Astrocyte (in vitro differentiated cells and primary cell): ENCODE measurements around the gene SRD5A1. TPM values are rescaled to one million over a fixed set of nuclear protein-coding genes. Genes with fewer than 3 reads are reported as not detected.

Experiments used
- DNase-seq: peaks from one replicate; pipeline ENCODE4 v3.0.0-alpha.2; 2010; ENCODE audit warnings: low read depth
- FAIRE-seq: peaks from 2 replicates; lab custom pipeline; 2011; peaks lifted over from hg19 to GRCh38; lab: Jason Lieb, UNC
- H2AFZ ChIP-seq: 2 replicates; pipeline ENCODE4 v1.6.0; 2012; ENCODE audit warnings: low read depth, low read length, inconsistent platforms
- H3K27ac ChIP-seq: 2 replicates; pipeline ENCODE4 v1.5.1; 2011; ENCODE audit warnings: low read depth, low read length, inconsistent platforms
- H3K27me3 ChIP-seq: 2 replicates; pipeline ENCODE4 v1.6.0; 2011; ENCODE audit warnings: low read length, inconsistent platforms; ENCODE audit not compliant: insufficient read depth
- H3K36me3 ChIP-seq: 2 replicates; pipeline ENCODE4 v1.5.1; 2011; ENCODE audit warnings: low read length, inconsistent platforms; ENCODE audit not compliant: insufficient read depth
- H3K4me1 ChIP-seq: 2 replicates; pipeline ENCODE4 v1.5.1; 2011; ENCODE audit warnings: low read length, inconsistent platforms; ENCODE audit not compliant: insufficient read depth
- H3K4me2 ChIP-seq: 2 replicates; pipeline ENCODE4 v1.6.0; 2012; ENCODE audit warnings: low read length, inconsistent platforms
- H3K4me3 ChIP-seq: 2 replicates; pipeline ENCODE4 v1.5.1; 2011; ENCODE audit warnings: low read depth, mild to moderate bottlenecking, low read length, inconsistent platforms; ENCODE audit not compliant: insufficient read depth
- H3K79me2 ChIP-seq: 2 replicates; pipeline ENCODE4 v1.6.0; 2012; ENCODE audit warnings: mild to moderate bottlenecking, low read length, inconsistent platforms; ENCODE audit not compliant: insufficient read depth
- H3K9ac ChIP-seq: 2 replicates; pipeline ENCODE4 v1.6.0; 2012; ENCODE audit warnings: mild to moderate bottlenecking, low read length, inconsistent platforms
- H3K9me3 ChIP-seq: 2 replicates; pipeline ENCODE4 v1.5.1; 2012; ENCODE audit warnings: low read depth, mild to moderate bottlenecking, low read length, inconsistent platforms; ENCODE audit not compliant: insufficient read depth
- H4K20me1 ChIP-seq: 2 replicates; pipeline ENCODE4 v1.6.0; 2012; ENCODE audit warnings: low read length, inconsistent platforms; ENCODE audit not compliant: insufficient read depth
- H3K27ac Mint-ChIP-seq: one replicate; pipeline ENCODE4 v1.8.0; 2021; ENCODE audit warnings: mild to moderate bottlenecking, mixed read lengths; ENCODE audit not compliant: unreplicated experiment
- H3K27me3 Mint-ChIP-seq: one replicate; pipeline ENCODE4 v1.8.0; 2021; ENCODE audit warnings: low read depth, mixed read lengths; ENCODE audit not compliant: unreplicated experiment
- H3K36me3 Mint-ChIP-seq: one replicate; pipeline ENCODE4 v1.8.0; 2021; ENCODE audit warnings: low read depth, mixed read lengths; ENCODE audit not compliant: unreplicated experiment
- H3K4me1 Mint-ChIP-seq: one replicate; pipeline ENCODE4 v1.8.0; 2021; ENCODE audit warnings: low read depth, mixed read lengths; ENCODE audit not compliant: unreplicated experiment
- H3K4me3 Mint-ChIP-seq: one replicate; pipeline ENCODE4 v1.8.0; 2021; ENCODE audit warnings: mild to moderate bottlenecking, moderate library complexity, mixed read lengths; ENCODE audit not compliant: unreplicated experiment
- H3K9me3 Mint-ChIP-seq: one replicate; pipeline ENCODE4 v1.8.0; 2021; ENCODE audit warnings: mild to moderate bottlenecking, mixed read lengths; ENCODE audit not compliant: unreplicated experiment
- CTCF ChIP-seq: IDR thresholded peaks from 2 replicates; pipeline ENCODE4 v1.5.1; 2011; ENCODE audit warnings: low read depth, mild to moderate bottlenecking, inconsistent platforms, low read length, moderate library complexity; ENCODE audit not compliant: insufficient read depth
- EZH2 ChIP-seq: IDR thresholded peaks from 2 replicates; pipeline ENCODE4 v1.6.1; 2012; ENCODE audit warnings: mild to moderate bottlenecking, low read length, inconsistent platforms; ENCODE audit not compliant: insufficient read depth
- total RNA-seq: library from RNA; stranded (reverse); gene quantifications from 2 replicates; pipeline ENCODE4 v1.2.1, GENCODE V29; 2021

Gene SRD5A1
- total RNA-seq, 1 donor from 2014 or later, result 27.6 TPM

GRCh38 chr5:6608016-6608415, 25.2 kb upstream of the SRD5A1 start:
- Histone ChIP-seq H3K4me1 (no peaks in the 10 kb centered on the region), H3K36me3 (peaks cover 78% of the 10 kb centered on the region), H3K79me2 (peaks cover 28% of the 10 kb centered on the region), H4K20me1 (peaks cover 49% of the 10 kb centered on the region), H3K4me2 (no peak overlapping the region), H3K27me3 (no peaks in the 10 kb centered on the region), H3K9me3 (no peaks in the 10 kb centered on the region), H3K4me3 (no peak overlapping the region), H3K27ac (no peak overlapping the region), H3K9ac (no peak overlapping the region), H2AFZ (no peak overlapping the region)
- Mint-ChIP-seq H3K4me3 (no peak overlapping the region), H3K27ac (no peak overlapping the region), H3K9me3 (no peaks in the 10 kb centered on the region), H3K36me3 (peaks cover 44% of the 10 kb centered on the region), H3K4me1 (no peaks in the 10 kb centered on the region), H3K27me3 (no peaks in the 10 kb centered on the region)
- TF ChIP-seq CTCF (no peak), EZH2 (no peak)
- DNase-seq, result no peak
- no peak for FAIRE-seq

GRCh38 chr5:6611334-6612256, 21.6 kb upstream of the SRD5A1 start:
- Mint-ChIP-seq H3K27me3 (no peaks in the 10 kb centered on the region), H3K4me1 (peaks cover 10% of the 10 kb centered on the region), H3K4me3 (no peak overlapping the region), H3K36me3 (peaks cover 33% of the 10 kb centered on the region), H3K9me3 (no peaks in the 10 kb centered on the region), H3K27ac (no peak overlapping the region)
- H3K4me3 ChIP-seq, result no peak overlapping the region
- no peak overlapping the region for H3K4me2 ChIP-seq
- no peaks in the 10 kb centered on the region for H3K9me3 ChIP-seq
- H4K20me1 ChIP-seq, result peaks cover 74% of the 10 kb centered on the region
- no peak overlapping the region for H3K27ac ChIP-seq
- TF ChIP-seq EZH2, result no peak
- TF ChIP-seq CTCF, result no peak
- FAIRE-seq, result no peak
- no peak overlapping the region for H3K9ac ChIP-seq
- no peak overlapping the region for H2AFZ ChIP-seq
- H3K79me2 ChIP-seq, result peaks cover 63% of the 10 kb centered on the region
- DNase-seq, result no peak
- no peaks in the 10 kb centered on the region for H3K4me1 ChIP-seq
- no peaks in the 10 kb centered on the region for H3K27me3 ChIP-seq
- H3K36me3 ChIP-seq, result peaks cover 67% of the 10 kb centered on the region
